Measurements from ENCODE around the gene C1R.

C1R gene

GRCh38 chr12:7083125-7083524, 9.1 kb downstream of the C1R start:
- Histone ChIP-seq H3K27ac (ENCODE audit: insufficient read depth in 1 of 2, low read depth in 1 of 2, low read length in 2 of 2, poor library complexity in 1 of 2, severe bottlenecking in 2 of 2) (no peak overlapping the region), H3K4me3 (ENCODE audit: control insufficient read depth in 1 of 7, extremely low read depth in 1 of 7, insufficient read depth in 4 of 7, low read depth in 2 of 7, low read length in 6 of 7) (no peak overlapping the region), H3K27me3 (replicated peaks in 2 of 5; ENCODE audit: control insufficient read depth in 4 of 5, insufficient read depth in 5 of 5, low read length in 4 of 5) (no peaks in the 10 kb centered on the region), H3K9me3 (ENCODE audit: control extremely low read depth in 1 of 5, control insufficient read depth in 4 of 5, insufficient read depth in 2 of 5, low read depth in 1 of 5, low read length in 4 of 5) (peaks cover 0 to 2% (median 0%) of the 10 kb centered on the region in 5 experiments), H3K4me1 (ENCODE audit: control extremely low read depth in 1 of 4, control insufficient read depth in 4 of 4, insufficient read depth in 4 of 4, low read length in 3 of 4) (no peaks in the 10 kb centered on the region), H3K36me3 (ENCODE audit: control insufficient read depth in 4 of 4, insufficient read depth in 4 of 4, low read length in 3 of 4) (peaks cover 0 to 12% (median 2%) of the 10 kb centered on the region in 4 experiments)
- ChIA-PET POLR2A (no interaction called here), CTCF (no interaction called here)
- DNase-seq, result no peak

- no peak overlapping the region for H3K4me3 ChIP-seq (ENCODE audit: control insufficient read depth in 1 of 7, extremely low read depth in 1 of 7, insufficient read depth in 4 of 7, low read depth in 2 of 7, low read length in 6 of 7)
- CTCF ChIA-PET, result interaction anchor here (1.1 kb wide), 1 partner anchor 9 kb away, joined by 4 read pairs; no protein-coding TSS in a partner anchor
- H3K9me3 ChIP-seq (ENCODE audit: control extremely low read depth in 1 of 5, control insufficient read depth in 4 of 5, insufficient read depth in 2 of 5, low read depth in 1 of 5, low read length in 4 of 5), result peaks cover 0 to 2% (median 0%) of the 10 kb centered on the region in 5 experiments
- no peak overlapping the region for H3K27ac ChIP-seq (ENCODE audit: insufficient read depth in 1 of 2, low read depth in 1 of 2, low read length in 2 of 2, poor library complexity in 1 of 2, severe bottlenecking in 2 of 2)
- POLR2A ChIA-PET, result no interaction called here
- no peaks in the 10 kb centered on the region for H3K27me3 ChIP-seq (replicated peaks in 2 of 5; ENCODE audit: control insufficient read depth in 4 of 5, insufficient read depth in 5 of 5, low read length in 4 of 5)
- 93% methylated on average over 14 of the region's 14 CpGs for WGBS (ENCODE audit: insufficient coverage)
- H3K36me3 ChIP-seq (ENCODE audit: control insufficient read depth in 4 of 4, insufficient read depth in 4 of 4, low read length in 3 of 4), result peaks cover 0 to 12% (median 2%) of the 10 kb centered on the region in 4 experiments
- no peaks in the 10 kb centered on the region for H3K4me1 ChIP-seq (ENCODE audit: control extremely low read depth in 1 of 4, control insufficient read depth in 4 of 4, insufficient read depth in 4 of 4, low read length in 3 of 4)
- no peak for DNase-seq
Measured at GRCh38 chr12:7081037-7081436, 11.2 kb downstream of the C1R start.

- Histone ChIP-seq H3K36me3 (ENCODE audit: control insufficient read depth in 4 of 4, insufficient read depth in 4 of 4, low read length in 3 of 4) (peaks cover 0 to 8% (median 2%) of the 10 kb centered on the region in 4 experiments), H3K27me3 (replicated peaks in 2 of 5; ENCODE audit: control insufficient read depth in 4 of 5, insufficient read depth in 5 of 5, low read length in 4 of 5) (no peaks in the 10 kb centered on the region), H3K9me3 (ENCODE audit: control extremely low read depth in 1 of 5, control insufficient read depth in 4 of 5, insufficient read depth in 2 of 5, low read depth in 1 of 5, low read length in 4 of 5) (peaks cover 0 to 2% (median 0%) of the 10 kb centered on the region in 5 experiments), H3K27ac (ENCODE audit: insufficient read depth in 1 of 2, low read depth in 1 of 2, low read length in 2 of 2, poor library complexity in 1 of 2, severe bottlenecking in 2 of 2) (no peak overlapping the region), H3K4me3 (ENCODE audit: control insufficient read depth in 1 of 7, extremely low read depth in 1 of 7, insufficient read depth in 4 of 7, low read depth in 2 of 7, low read length in 6 of 7) (no peak overlapping the region), H3K4me1 (ENCODE audit: control extremely low read depth in 1 of 4, control insufficient read depth in 4 of 4, insufficient read depth in 4 of 4, low read length in 3 of 4) (peaks cover 0 to 1% (median 0%) of the 10 kb centered on the region in 4 experiments)
- no peak for DNase-seq
- ChIA-PET POLR2A (no interaction called here), CTCF (interaction anchor here (0.7 to 1.0 kb wide), 2 partner anchors 11 to 12 kb away, joined by 3 read pairs; no protein-coding TSS in a partner anchor)
Measured at GRCh38 chr12:7079826-7080125, 12.5 kb downstream of the C1R start.

- H3K4me1 ChIP-seq (ENCODE audit: control extremely low read depth in 1 of 4, control insufficient read depth in 4 of 4, insufficient read depth in 4 of 4, low read length in 3 of 4), result peaks cover 3 to 15% (median 11%) of the 10 kb centered on the region in 4 experiments
- H3K36me3 ChIP-seq (ENCODE audit: control insufficient read depth in 4 of 4, insufficient read depth in 4 of 4, low read length in 3 of 4), result peaks cover 0 to 2% (median 1%) of the 10 kb centered on the region in 4 experiments
- H3K9me3 ChIP-seq (ENCODE audit: control extremely low read depth in 1 of 5, control insufficient read depth in 4 of 5, insufficient read depth in 2 of 5, low read depth in 1 of 5, low read length in 4 of 5), result no peaks in the 10 kb centered on the region
- ChIA-PET POLR2A (no interaction called here), CTCF (interaction anchor here (1.0 to 2.2 kb wide), 5 partner anchors 9 to 35 kb away, joined by 3 to 9 read pairs (median 4); no protein-coding TSS in a partner anchor)
- H3K27ac ChIP-seq (ENCODE audit: insufficient read depth in 1 of 2, low read depth in 1 of 2, low read length in 2 of 2, poor library complexity in 1 of 2, severe bottlenecking in 2 of 2), result no peak overlapping the region
- peak in 2 of 3 donors; percentile 16 to 26 for DNase-seq
- no peak overlapping the region for H3K4me3 ChIP-seq (ENCODE audit: control insufficient read depth in 1 of 7, extremely low read depth in 1 of 7, insufficient read depth in 4 of 7, low read depth in 2 of 7, low read length in 6 of 7)
- WGBS (ENCODE audit: insufficient coverage), result 67% methylated on average over 1 of the region's 4 CpGs
- no peaks in the 10 kb centered on the region for H3K27me3 ChIP-seq (replicated peaks in 2 of 5; ENCODE audit: control insufficient read depth in 4 of 5, insufficient read depth in 5 of 5, low read length in 4 of 5)
Measured at GRCh38 chr12:7078163-7078562, 14.1 kb downstream of the C1R start.

- no peaks in the 10 kb centered on the region for H3K27me3 ChIP-seq (replicated peaks in 2 of 5; ENCODE audit: control insufficient read depth in 4 of 5, insufficient read depth in 5 of 5, low read length in 4 of 5)
- 96% methylated on average over 4 of the region's 4 CpGs for WGBS (ENCODE audit: insufficient coverage)
- CTCF ChIA-PET, result interaction anchor here (1.1 to 2.2 kb wide), 10 partner anchors 8 to 209 kb away, joined by 3 to 9 read pairs (median 3); partner anchors contain the start of genes C1R and TPI1
- no peaks in the 10 kb centered on the region for H3K9me3 ChIP-seq (ENCODE audit: control extremely low read depth in 1 of 5, control insufficient read depth in 4 of 5, insufficient read depth in 2 of 5, low read depth in 1 of 5, low read length in 4 of 5)
- H3K4me3 ChIP-seq (ENCODE audit: control insufficient read depth in 1 of 7, extremely low read depth in 1 of 7, insufficient read depth in 4 of 7, low read depth in 2 of 7, low read length in 6 of 7), result no peak overlapping the region
- H3K36me3 ChIP-seq (ENCODE audit: control insufficient read depth in 4 of 4, insufficient read depth in 4 of 4, low read length in 3 of 4), result no peaks in the 10 kb centered on the region
- H3K27ac ChIP-seq (ENCODE audit: insufficient read depth in 1 of 2, low read depth in 1 of 2, low read length in 2 of 2, poor library complexity in 1 of 2, severe bottlenecking in 2 of 2), result no peak overlapping the region
- POLR2A ChIA-PET, result no interaction called here
- peaks cover 3 to 15% (median 11%) of the 10 kb centered on the region in 4 experiments for H3K4me1 ChIP-seq (ENCODE audit: control extremely low read depth in 1 of 4, control insufficient read depth in 4 of 4, insufficient read depth in 4 of 4, low read length in 3 of 4)
- DNase-seq, result no peak
Measured at GRCh38 chr12:7076493-7076892, 15.8 kb downstream of the C1R start.

- no peak for DNase-seq
- Histone ChIP-seq H3K27ac (ENCODE audit: insufficient read depth in 1 of 2, low read depth in 1 of 2, low read length in 2 of 2, poor library complexity in 1 of 2, severe bottlenecking in 2 of 2) (no peak overlapping the region), H3K4me3 (ENCODE audit: control insufficient read depth in 1 of 7, extremely low read depth in 1 of 7, insufficient read depth in 4 of 7, low read depth in 2 of 7, low read length in 6 of 7) (no peak overlapping the region), H3K27me3 (replicated peaks in 2 of 5; ENCODE audit: control insufficient read depth in 4 of 5, insufficient read depth in 5 of 5, low read length in 4 of 5) (no peaks in the 10 kb centered on the region), H3K4me1 (ENCODE audit: control extremely low read depth in 1 of 4, control insufficient read depth in 4 of 4, insufficient read depth in 4 of 4, low read length in 3 of 4) (peaks cover 3 to 15% (median 11%) of the 10 kb centered on the region in 4 experiments), H3K36me3 (ENCODE audit: control insufficient read depth in 4 of 4, insufficient read depth in 4 of 4, low read length in 3 of 4) (no peaks in the 10 kb centered on the region), H3K9me3 (ENCODE audit: control extremely low read depth in 1 of 5, control insufficient read depth in 4 of 5, insufficient read depth in 2 of 5, low read depth in 1 of 5, low read length in 4 of 5) (no peaks in the 10 kb centered on the region)
- WGBS (ENCODE audit: insufficient coverage), result 85% methylated on average over 1 of the region's 3 CpGs
- ChIA-PET POLR2A (no interaction called here), CTCF (interaction anchor here (0.8 to 1.7 kb wide), 6 partner anchors 15 to 131 kb away, joined by 3 to 4 read pairs (median 3); partner anchors contain the start of gene C1R)
Measured at GRCh38 chr12:7075939-7076338, 16.3 kb downstream of the C1R start.

- CTCF ChIA-PET, result interaction anchor here (0.7 to 1.7 kb wide), 5 partner anchors 16 to 171 kb away, joined by 3 to 4 read pairs (median 3); partner anchors contain the start of genes C1R and LRRC23
Measured at GRCh38 chr12:7075518-7075917, 16.7 kb downstream of the C1R start.

More at GRCh38 chr12:7075518-7075917, 16.7 kb downstream of the C1R start:
- Histone ChIP-seq H3K27me3 (replicated peaks in 2 of 5; ENCODE audit: control insufficient read depth in 4 of 5, insufficient read depth in 5 of 5, low read length in 4 of 5) (no peaks in the 10 kb centered on the region), H3K9me3 (ENCODE audit: control extremely low read depth in 1 of 5, control insufficient read depth in 4 of 5, insufficient read depth in 2 of 5, low read depth in 1 of 5, low read length in 4 of 5) (no peaks in the 10 kb centered on the region), H3K4me1 (ENCODE audit: control extremely low read depth in 1 of 4, control insufficient read depth in 4 of 4, insufficient read depth in 4 of 4, low read length in 3 of 4) (peaks cover 3 to 15% (median 11%) of the 10 kb centered on the region in 4 experiments), H3K36me3 (ENCODE audit: control insufficient read depth in 4 of 4, insufficient read depth in 4 of 4, low read length in 3 of 4) (no peaks in the 10 kb centered on the region), H3K27ac (ENCODE audit: insufficient read depth in 1 of 2, low read depth in 1 of 2, low read length in 2 of 2, poor library complexity in 1 of 2, severe bottlenecking in 2 of 2) (no peak overlapping the region), H3K4me3 (ENCODE audit: control insufficient read depth in 1 of 7, extremely low read depth in 1 of 7, insufficient read depth in 4 of 7, low read depth in 2 of 7, low read length in 6 of 7) (no peak overlapping the region)
- DNase-seq, result no peak
- WGBS (ENCODE audit: insufficient coverage), result 86% methylated on average over 3 of the region's 3 CpGs
- POLR2A ChIA-PET, result no interaction called here
